Upper lobe of right lung (tissue), 1 donor: ENCODE data around the gene PADI4. TPM values are rescaled to one million over a fixed set of nuclear protein-coding genes. Genes with fewer than 3 reads are reported as not detected.

ENCODE experiments used
- ATAC-seq: fragments of 200-7000 bp; cut with Tn5 transposase; one replicate; pipeline ENCODE4 v1.9.1; 2020; ENCODE audit warnings: mild to moderate bottlenecking, moderate library complexity
- DNase-seq: peaks from one replicate; pipeline ENCODE4 v3.0.0-alpha.2; 2020
- H3K27ac ChIP-seq: fragments of 200-600 bp; one replicate; pipeline ENCODE4 v1.8.0; 2022
- H3K27me3 ChIP-seq: fragments of 200-600 bp; one replicate; pipeline ENCODE4 v1.8.0; 2022; ENCODE audit warnings: mild to moderate bottlenecking
- H3K36me3 ChIP-seq: fragments of 200-600 bp; one replicate; pipeline ENCODE4 v1.8.0; 2022
- H3K4me1 ChIP-seq: fragments of 200-600 bp; one replicate; pipeline ENCODE4 v1.8.0; 2022
- H3K4me3 ChIP-seq: fragments of 200-600 bp; one replicate; pipeline ENCODE4 v1.8.0; 2022; ENCODE audit warnings: mild to moderate bottlenecking
- H3K9me3 ChIP-seq: fragments of 200-600 bp; one replicate; pipeline ENCODE4 v1.8.0; 2022
- intact Hi-C: fragments of 100-400 bp; cut with DNase I; formaldehyde crosslinking; loops from one replicate; pipeline ENCODE4 v1.11.0; 2022
- total RNA-seq: library from RNA; stranded (reverse); fragmentation: NEBNext Ultra II Directional; extraction: Animal tissue kit (Norgen Biotek cat#: 25700); gene quantifications from one replicate; pipeline ENCODE4 v1.2.1, GENCODE V29; 2021
- TF ChIP-seq, protein P1 (sequence below): fragments of 200-600 bp; IDR thresholded peaks from one replicate; pipeline ENCODE4 v1.8.0; 2022; ENCODE audit warnings: antibody characterized with exemption
- donor health status: DM: no; HTN: yes; CAD: no; lungs with severe emphysema.

The PADI4 gene
- total RNA-seq, 1 donor from 2014 or later: 2.3 TPM

DNA sequence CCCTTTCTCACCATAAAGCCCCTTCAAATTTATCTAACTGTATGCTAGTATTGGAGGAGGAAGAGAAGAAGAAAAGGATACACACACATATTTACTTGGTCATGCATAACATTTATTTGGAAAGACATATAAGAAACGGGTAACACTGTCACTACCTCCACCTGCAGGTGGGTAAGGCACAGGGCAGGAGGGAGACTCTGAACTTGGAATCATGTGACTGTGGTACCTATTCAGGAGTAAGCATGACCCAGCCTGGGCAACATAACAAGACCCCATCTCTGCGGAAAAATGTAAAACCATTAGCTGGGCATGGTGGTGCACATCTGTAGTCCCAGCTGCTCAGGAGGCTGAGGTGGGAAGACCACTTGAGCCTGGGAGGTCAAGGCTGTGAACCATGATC lies 62.6 kb downstream of the PADI4 start:
- H3K27me3 ChIP-seq: peaks cover 56% of the 10 kb centered on the region

DNA sequence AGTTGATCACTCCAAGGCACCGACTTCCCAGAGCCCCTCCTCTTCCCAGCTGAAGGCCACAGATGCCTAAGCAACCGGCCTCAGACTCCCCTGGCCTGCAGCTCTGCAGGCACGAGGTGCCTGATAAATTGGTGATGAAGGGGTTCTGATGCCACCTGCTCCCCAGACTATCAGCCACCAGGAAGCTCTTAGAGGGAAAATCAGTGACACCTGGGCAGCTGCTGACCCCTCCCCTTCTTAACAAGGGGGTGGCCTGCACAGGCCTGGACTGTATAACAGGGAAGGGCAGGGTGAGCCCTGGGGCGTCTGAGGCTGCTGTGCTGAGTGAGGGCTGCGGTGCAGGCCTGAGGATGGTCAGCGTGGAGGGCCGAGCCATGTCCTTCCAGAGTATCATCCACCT lies 63.9 kb downstream of the PADI4 start, which contains the start of gene PADI6:
TSS of gene PADI6 (plus strand) at position 301 of the 400 bp plus-strand sequence. CDS start at position 351, 50 bp downstream.
- Histone ChIP-seq H3K4me1 (no peaks in the 10 kb centered on the region), H3K4me3 (no peak within 1 kb of the TSS), H3K27ac (no peak within 1 kb of the TSS), H3K9me3 (no peaks in the 10 kb centered on the region), H3K27me3 (peaks cover 45% of the 10 kb centered on the region), H3K36me3 (no peaks in the 10 kb centered on the region)
- ATAC-seq: peak; percentile 36
- no peak for DNase-seq
- intact Hi-C loops: no loop called here
- TF ChIP-seq, protein P1, sequence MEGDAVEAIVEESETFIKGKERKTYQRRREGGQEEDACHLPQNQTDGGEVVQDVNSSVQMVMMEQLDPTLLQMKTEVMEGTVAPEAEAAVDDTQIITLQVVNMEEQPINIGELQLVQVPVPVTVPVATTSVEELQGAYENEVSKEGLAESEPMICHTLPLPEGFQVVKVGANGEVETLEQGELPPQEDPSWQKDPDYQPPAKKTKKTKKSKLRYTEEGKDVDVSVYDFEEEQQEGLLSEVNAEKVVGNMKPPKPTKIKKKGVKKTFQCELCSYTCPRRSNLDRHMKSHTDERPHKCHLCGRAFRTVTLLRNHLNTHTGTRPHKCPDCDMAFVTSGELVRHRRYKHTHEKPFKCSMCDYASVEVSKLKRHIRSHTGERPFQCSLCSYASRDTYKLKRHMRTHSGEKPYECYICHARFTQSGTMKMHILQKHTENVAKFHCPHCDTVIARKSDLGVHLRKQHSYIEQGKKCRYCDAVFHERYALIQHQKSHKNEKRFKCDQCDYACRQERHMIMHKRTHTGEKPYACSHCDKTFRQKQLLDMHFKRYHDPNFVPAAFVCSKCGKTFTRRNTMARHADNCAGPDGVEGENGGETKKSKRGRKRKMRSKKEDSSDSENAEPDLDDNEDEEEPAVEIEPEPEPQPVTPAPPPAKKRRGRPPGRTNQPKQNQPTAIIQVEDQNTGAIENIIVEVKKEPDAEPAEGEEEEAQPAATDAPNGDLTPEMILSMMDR: no peak

More for the DNA sequence above, 62.6 kb downstream of the PADI4 start:
- TF ChIP-seq, protein P1: no peak
- intact Hi-C loops: no loop called here
- DNase-seq (no peak), ATAC-seq (no peak)
- no peak overlapping the region for H3K4me3 ChIP-seq
- no peaks in the 10 kb centered on the region for H3K4me1 ChIP-seq
- no peaks in the 10 kb centered on the region for H3K36me3 ChIP-seq
- H3K27ac ChIP-seq: no peak overlapping the region
- no peaks in the 10 kb centered on the region for H3K9me3 ChIP-seq

DNA sequence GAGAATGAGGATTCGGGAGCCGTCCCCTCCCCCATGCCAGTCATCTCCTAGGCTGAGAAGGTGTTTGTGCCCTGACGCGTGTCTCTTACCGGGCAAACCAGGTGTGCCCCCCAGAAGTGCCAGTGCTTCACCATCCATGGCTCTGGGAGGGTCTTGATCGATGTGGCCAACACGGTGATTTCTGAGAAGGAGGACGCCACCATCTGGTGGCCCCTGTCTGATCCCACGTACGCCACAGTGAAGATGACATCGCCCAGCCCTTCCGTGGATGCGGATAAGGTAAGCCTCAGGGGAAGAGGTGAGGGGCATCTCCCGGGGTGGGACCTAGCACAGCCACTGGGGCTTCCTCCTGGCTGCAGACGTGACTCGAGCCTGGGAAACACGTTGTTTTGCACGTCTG lies 65.0 kb downstream of the PADI4 start:
- no peaks in the 10 kb centered on the region for H3K9me3 ChIP-seq
- no peak overlapping the region for H3K4me3 ChIP-seq
- H3K27ac ChIP-seq: no peak overlapping the region
- intact Hi-C loops: no loop called here
- peaks cover 42% of the 10 kb centered on the region for H3K27me3 ChIP-seq
- DNase-seq: no peak
- TF ChIP-seq, protein P1: no peak
- H3K4me1 ChIP-seq: no peaks in the 10 kb centered on the region
- no peak for ATAC-seq
- H3K36me3 ChIP-seq: no peaks in the 10 kb centered on the region

DNA sequence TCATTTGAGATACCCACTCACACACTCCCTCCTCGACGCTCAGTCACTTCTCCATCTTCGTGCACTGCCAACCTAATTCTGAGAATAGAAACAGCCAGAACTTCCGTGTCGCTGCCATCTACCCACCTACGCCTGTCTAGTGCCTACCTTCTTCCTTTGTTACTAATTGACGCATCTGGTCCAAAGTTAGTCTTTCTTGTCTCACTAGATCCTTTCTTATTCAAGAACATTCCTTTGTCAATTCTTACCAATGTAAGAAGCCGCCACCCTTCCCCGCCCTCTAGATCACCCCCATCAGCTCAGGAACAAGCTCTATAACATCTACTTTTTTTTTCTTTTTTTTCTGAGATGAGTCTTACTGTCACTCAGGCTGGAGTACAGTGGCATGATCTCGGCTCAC lies 67.7 kb downstream of the PADI4 start:
- Histone ChIP-seq H3K9me3 (no peaks in the 10 kb centered on the region), H3K27me3 (peaks cover 36% of the 10 kb centered on the region), H3K27ac (no peak overlapping the region), H3K4me3 (no peak overlapping the region), H3K4me1 (no peaks in the 10 kb centered on the region), H3K36me3 (no peaks in the 10 kb centered on the region)
- DNase-seq (no peak), ATAC-seq (no peak)
- intact Hi-C loops: no loop called here
- TF ChIP-seq, protein P1: no peak

DNA sequence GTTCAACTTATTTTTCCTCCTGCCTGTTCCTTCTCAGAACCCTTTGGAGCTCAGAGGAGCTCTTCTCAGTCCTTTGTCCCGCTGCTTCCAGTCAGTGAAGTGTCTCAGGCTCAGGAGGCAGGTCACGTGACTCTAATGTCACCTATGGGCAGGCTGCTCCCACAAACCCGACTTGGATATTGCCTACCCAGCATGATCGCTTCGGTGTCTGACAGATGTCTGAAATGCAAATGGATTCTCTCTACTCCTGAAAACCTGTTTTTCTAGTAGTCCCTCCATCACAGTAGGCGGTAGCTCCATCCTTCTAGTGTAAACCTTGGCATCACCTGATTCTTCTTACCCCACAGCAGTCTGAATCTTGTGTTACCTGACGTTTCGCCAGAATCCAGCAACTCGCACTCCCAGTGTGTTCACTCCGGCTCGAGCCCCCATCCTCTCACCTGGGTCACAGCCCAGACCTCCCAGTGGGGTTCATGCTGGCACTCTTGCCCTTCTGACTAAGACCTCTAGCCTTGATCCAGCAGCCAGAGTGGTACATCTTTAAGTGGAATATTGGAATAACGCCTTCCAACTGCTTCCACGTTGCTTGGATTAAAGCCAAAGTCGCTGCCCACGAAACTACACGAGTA lies 69.4 kb downstream of the PADI4 start:
- ATAC-seq (no peak), DNase-seq (no peak)
- Histone ChIP-seq H3K4me1 (no peaks in the 10 kb centered on the region), H3K9me3 (no peaks in the 10 kb centered on the region), H3K27me3 (peaks cover 27% of the 10 kb centered on the region), H3K36me3 (no peaks in the 10 kb centered on the region), H3K4me3 (no peak overlapping the region), H3K27ac (no peak overlapping the region)
- TF ChIP-seq, protein P1: no peak
- intact Hi-C loops: no loop called here
